Stimulated activated CD4-positive, alpha-beta T cell treated with anti-CD3 and anti-CD28 coated beads, Interleukin-12 subunit alpha, Interleukin-12 subunit beta, amount 100 ng/mL, for 4 hours (primary cell): ENCODE measurements around the gene PLEKHG3.

Source experiments
- DNase-seq: peaks from one replicate; pipeline ENCODE4 v3.0.0-alpha.2; 2020

The PLEKHG3 gene

GRCh38 chr14:64748995-64749714 is 44.9 kb downstream of the PLEKHG3 start:
- no peak for DNase-seq

- no peak for DNase-seq
Measured at GRCh38 chr14:64752909-64753308, 48.7 kb downstream of the PLEKHG3 start.

- no peak for DNase-seq
Measured at GRCh38 chr14:64753374-64753773, 49.1 kb downstream of the PLEKHG3 start.

- DNase-seq, result no peak
Measured at GRCh38 chr14:64753999-64754398, 49.8 kb downstream of the PLEKHG3 start.

- no peak for DNase-seq
Measured at GRCh38 chr14:64754685-64755084, 50.5 kb downstream of the PLEKHG3 start.

GRCh38 chr14:64755781-64756221 is 51.6 kb downstream of the PLEKHG3 start:
- peak; percentile 23 for DNase-seq

- DNase-seq, result no peak
Measured at GRCh38 chr14:64756712-64757111, 52.5 kb downstream of the PLEKHG3 start.

GRCh38 chr14:64757601-64758000 is 53.4 kb downstream of the PLEKHG3 start:
- no peak for DNase-seq

GRCh38 chr14:64758025-64758521 is 53.8 kb downstream of the PLEKHG3 start:
- no peak for DNase-seq

- no peak for DNase-seq
Measured at GRCh38 chr14:64758691-64759554, 54.7 kb downstream of the PLEKHG3 start.

- no peak for DNase-seq
Measured at GRCh38 chr14:64759555-64759938, 55.3 kb downstream of the PLEKHG3 start.

- peak; percentile 50 for DNase-seq
Measured at GRCh38 chr14:64760146-64760755, 56.0 kb downstream of the PLEKHG3 start.

- DNase-seq, result no peak
Measured at GRCh38 chr14:64760916-64761315, 56.7 kb downstream of the PLEKHG3 start.

GRCh38 chr14:64761441-64762043 is 57.3 kb downstream of the PLEKHG3 start:
- DNase-seq, result no peak

GRCh38 chr14:64762044-64763034 is 58.1 kb downstream of the PLEKHG3 start:
- peak; percentile 17 for DNase-seq

GRCh38 chr14:64763085-64763782 is 59.0 kb downstream of the PLEKHG3 start:
- no peak for DNase-seq

GRCh38 chr14:64763801-64764621 is 59.8 kb downstream of the PLEKHG3 start:
- no peak for DNase-seq

GRCh38 chr14:64764641-64765520 is 60.7 kb downstream of the PLEKHG3 start:
- peak; percentile 56 for DNase-seq

GRCh38 chr14:64765740-64766302 is 61.6 kb downstream of the PLEKHG3 start:
- DNase-seq, result no peak
